Common myeloid progenitor, CD34-positive (primary cell): ENCODE measurements around the gene NAMPT.

Experiments used
- CTCF ChIA-PET: fragments of 350-600 bp; sonication (Branson Sonifier 250); formaldehyde crosslinking; loops from one replicate; lab custom pipeline; 2021; ENCODE audit warnings: antibody characterized with exemption; lab: Charles Lee
- POLR2A ChIA-PET: fragments of 350-600 bp; sonication (Branson Sonifier 250); formaldehyde crosslinking; loops from one replicate; lab custom pipeline; 2021; ENCODE audit warnings: antibody characterized with exemption; lab: Charles Lee
- DNase-seq, 3 donors: peaks; one replicate each; pipeline versions ENCODE4 v3.0.0 to v3.0.0-alpha.2; 2013
- H3K27ac ChIP-seq, 2 experiments: 1 replicate in 1 of 2; 2 replicates in 1 of 2; pipeline ENCODE4 v1.7.0; 2013; ENCODE audit warnings: inconsistent platforms in 2 of 2, low read length in 2 of 2, mild to moderate bottlenecking in 2 of 2, low read depth in 1 of 2, moderate library complexity in 1 of 2; ENCODE audit not compliant: severe bottlenecking in 2 of 2, insufficient read depth in 1 of 2, poor library complexity in 1 of 2
- H3K27me3 ChIP-seq, 5 experiments: replicated peaks in 2 of 5; 1 replicate in 3 of 5; 2 replicates in 2 of 5; pipeline versions ENCODE4 v1.6.1 to v1.7.0; 2013; ENCODE audit warnings: low read length in 4 of 5, mild to moderate bottlenecking in 2 of 5, moderate library complexity in 2 of 5, inconsistent platforms in 1 of 5; ENCODE audit not compliant: insufficient read depth in 5 of 5, control insufficient read depth in 4 of 5
- H3K36me3 ChIP-seq, 4 experiments: 1 replicate in 2 of 4; 2 replicates in 2 of 4; pipeline versions ENCODE4 v1.6.1 to v1.7.0; 2013; ENCODE audit warnings: low read length in 3 of 4, control low read depth in 1 of 4, mild to moderate bottlenecking in 1 of 4; ENCODE audit not compliant: control insufficient read depth in 4 of 4, insufficient read depth in 4 of 4
- H3K4me1 ChIP-seq, 4 experiments: 1 replicate in 3 of 4; 2 replicates in 1 of 4; pipeline versions ENCODE4 v1.6.1 to v1.7.1; 2013; ENCODE audit warnings: low read length in 3 of 4, mild to moderate bottlenecking in 3 of 4, control low read depth in 1 of 4, inconsistent platforms in 1 of 4, moderate library complexity in 1 of 4; ENCODE audit not compliant: control insufficient read depth in 4 of 4, insufficient read depth in 4 of 4; ENCODE audit errors: control extremely low read depth in 1 of 4
- H3K4me3 ChIP-seq, 7 experiments: 1 replicate in 4 of 7; 2 replicates in 3 of 7; pipeline versions ENCODE4 v1.5.1 to v1.7.0; 2013; ENCODE audit warnings: mild to moderate bottlenecking in 7 of 7, low read length in 6 of 7, moderate library complexity in 6 of 7, inconsistent platforms in 2 of 7, low read depth in 2 of 7, control low read depth in 1 of 7; ENCODE audit not compliant: insufficient read depth in 4 of 7, control insufficient read depth in 1 of 7; ENCODE audit errors: extremely low read depth in 1 of 7
- H3K9me3 ChIP-seq, 5 experiments: 1 replicate in 4 of 5; 2 replicates in 1 of 5; pipeline versions ENCODE4 v1.6.1 to v1.7.1; 2013; ENCODE audit warnings: low read length in 4 of 5, mild to moderate bottlenecking in 2 of 5, inconsistent platforms in 1 of 5, low read depth in 1 of 5, moderate library complexity in 1 of 5; ENCODE audit not compliant: control insufficient read depth in 4 of 5, insufficient read depth in 2 of 5; ENCODE audit errors: control extremely low read depth in 1 of 5
- WGBS: methylation state at CpG from one replicate; pipeline ENCODE4 v1.1.5; 2013; ENCODE audit not compliant: insufficient coverage; 5-methylcytosine and 5-hydroxymethylcytosine counted together

The NAMPT gene

GRCh38 chr7:106238830-106239229 is 46.0 kb downstream of the NAMPT start:
- Histone ChIP-seq H3K27me3 (no peaks in the 10 kb centered on the region), H3K4me3 (no peak overlapping the region), H3K27ac (no peak overlapping the region), H3K4me1 (no peaks in the 10 kb centered on the region), H3K9me3 (no peaks in the 10 kb centered on the region), H3K36me3 (no peaks in the 10 kb centered on the region)
- POLR2A ChIA-PET = no interaction called here
- no peak for DNase-seq
- 100% methylated on average over 4 of the region's 5 CpGs for WGBS
- CTCF ChIA-PET = no interaction called here

GRCh38 chr7:106236065-106236464 is 48.7 kb downstream of the NAMPT start:
- no peaks in the 10 kb centered on the region for H3K27me3 ChIP-seq
- no peak overlapping the region for H3K27ac ChIP-seq
- CTCF ChIA-PET = no interaction called here
- WGBS = 81% methylated on average over 3 of the region's 5 CpGs
- H3K36me3 ChIP-seq = no peaks in the 10 kb centered on the region
- no peak overlapping the region for H3K4me3 ChIP-seq
- no peak for DNase-seq
- POLR2A ChIA-PET = no interaction called here
- H3K4me1 ChIP-seq = no peaks in the 10 kb centered on the region
- H3K9me3 ChIP-seq = peaks cover 0 to 1% (median 0%) of the 10 kb centered on the region in 5 experiments

DNA sequence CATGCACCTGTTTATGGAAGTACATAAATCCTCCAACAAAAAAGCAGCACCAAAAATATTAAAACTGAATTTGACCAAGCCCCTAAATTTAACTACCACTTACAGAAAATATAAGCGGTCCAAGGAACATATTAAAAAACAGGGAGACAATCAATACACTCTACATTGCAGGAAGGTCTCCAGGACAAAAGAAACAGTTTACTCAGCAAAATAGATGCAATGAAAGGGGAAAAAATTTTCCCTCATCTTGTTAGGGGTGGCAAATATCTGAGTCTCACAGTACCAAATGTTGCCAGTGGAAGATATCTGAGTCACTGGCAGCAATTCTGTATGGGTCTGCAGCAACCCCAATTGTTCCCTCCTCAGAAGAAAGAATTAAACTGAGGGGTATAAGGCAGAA is 50.4 kb downstream of the NAMPT start:
- Histone ChIP-seq H3K36me3 (no peaks in the 10 kb centered on the region), H3K9me3 (peaks cover 0 to 1% (median 0%) of the 10 kb centered on the region in 5 experiments), H3K27ac (no peak overlapping the region), H3K4me1 (no peaks in the 10 kb centered on the region), H3K27me3 (no peaks in the 10 kb centered on the region), H3K4me3 (no peak overlapping the region)
- ChIA-PET POLR2A (no interaction called here), CTCF (no interaction called here)
- 100% methylated on average over 1 of the region's 1 CpG for WGBS
- no peak for DNase-seq

- Histone ChIP-seq H3K36me3 (no peaks in the 10 kb centered on the region), H3K27ac (no peak overlapping the region), H3K4me3 (no peak overlapping the region), H3K4me1 (no peaks in the 10 kb centered on the region), H3K27me3 (no peaks in the 10 kb centered on the region), H3K9me3 (peaks cover 0 to 1% (median 0%) of the 10 kb centered on the region in 5 experiments)
- ChIA-PET CTCF (no interaction called here), POLR2A (no interaction called here)
- DNase-seq = no peak
- WGBS = 97% methylated on average over 7 of the region's 7 CpGs
These were observed 52.8 kb downstream of the NAMPT start for GRCh38 chr7:106231856-106232490.

DNA sequence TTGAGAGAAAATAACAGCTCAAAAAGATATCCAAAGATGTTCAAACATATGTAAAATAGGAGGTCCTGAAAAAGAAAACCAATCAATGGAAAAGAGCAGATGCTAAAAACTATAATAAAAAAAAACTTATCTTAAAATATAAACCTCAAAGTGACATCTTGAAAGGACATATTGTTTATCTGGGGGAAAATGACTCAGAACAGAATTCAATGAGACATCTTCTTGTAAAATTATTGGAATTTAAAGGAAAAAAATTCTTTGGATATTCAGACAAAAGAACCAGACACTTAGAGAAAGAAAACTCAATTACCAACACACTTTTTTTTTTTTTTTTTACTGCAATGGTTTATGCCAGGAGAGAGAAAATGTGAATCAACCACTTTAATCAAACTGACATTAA is 58.9 kb downstream of the NAMPT start:
- Histone ChIP-seq H3K9me3 (no peaks in the 10 kb centered on the region), H3K4me1 (no peaks in the 10 kb centered on the region), H3K27me3 (peaks cover 0 to 3% (median 2%) of the 10 kb centered on the region in 5 experiments), H3K27ac (no peak overlapping the region), H3K36me3 (no peaks in the 10 kb centered on the region), H3K4me3 (no peak overlapping the region)
- ChIA-PET CTCF (interaction anchor here (1.0 kb wide), 1 partner anchor 81 kb away, joined by 4 read pairs; no protein-coding TSS in a partner anchor), POLR2A (interaction anchor here (0.6 kb wide), 1 partner anchor 188 kb away, joined by 5 read pairs; no protein-coding TSS in a partner anchor)
- no peak for DNase-seq

GRCh38 chr7:106224797-106225196 is 60.0 kb downstream of the NAMPT start:
- Histone ChIP-seq H3K27me3 (peaks cover 0 to 6% (median 2%) of the 10 kb centered on the region in 5 experiments), H3K4me1 (no peaks in the 10 kb centered on the region), H3K36me3 (no peaks in the 10 kb centered on the region), H3K27ac (no peak overlapping the region), H3K9me3 (no peaks in the 10 kb centered on the region), H3K4me3 (no peak overlapping the region)
- WGBS = 95% methylated on average over 3 of the region's 6 CpGs
- ChIA-PET POLR2A (interaction anchor here (0.7 kb wide), 1 partner anchor 749 kb away, joined by 8 read pairs; no protein-coding TSS in a partner anchor), CTCF (interaction anchor here (1.0 kb wide), 3 partner anchors 45 to 82 kb away, joined by 3 to 4 read pairs (median 3); no protein-coding TSS in a partner anchor)
- no peak for DNase-seq

DNA sequence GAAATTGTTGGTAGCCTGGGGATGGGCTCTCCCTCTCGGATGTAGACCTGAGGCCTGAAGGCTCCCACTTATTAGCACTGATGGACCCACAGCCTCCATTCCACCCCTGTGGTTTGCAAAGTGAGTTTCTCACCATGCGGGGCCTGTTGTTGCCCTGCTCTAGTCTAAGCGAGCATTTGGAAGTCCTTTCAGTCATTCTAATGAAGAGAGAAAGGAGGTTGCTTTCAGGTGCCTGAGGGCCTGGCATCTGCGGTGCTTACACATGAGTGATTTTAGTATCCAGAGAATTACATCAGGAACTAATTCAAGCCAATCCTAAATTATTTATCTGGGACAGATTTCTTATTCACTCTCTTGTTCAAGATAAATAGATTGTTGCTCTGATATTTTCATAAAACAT is 61.6 kb downstream of the NAMPT start:
- ChIA-PET POLR2A (no interaction called here), CTCF (no interaction called here)
- DNase-seq = no peak
- 100% methylated on average over 3 of the region's 4 CpGs for WGBS
- H3K9me3 ChIP-seq = no peaks in the 10 kb centered on the region
- no peaks in the 10 kb centered on the region for H3K4me1 ChIP-seq
- H3K4me3 ChIP-seq = no peak overlapping the region
- no peak overlapping the region for H3K27ac ChIP-seq
- H3K36me3 ChIP-seq = no peaks in the 10 kb centered on the region
- peaks cover 0 to 7% (median 2%) of the 10 kb centered on the region in 5 experiments for H3K27me3 ChIP-seq
